HG03571 (cell line): ENCODE results near the gene ACOX2.

Experiments
- ATAC-seq: cut with Tn5 transposase; IDR thresholded peaks from one replicate; pipeline ENCODE4 v1.9.1; 2021; ENCODE audit not compliant: unreplicated experiment

ACOX2 gene

DNA sequence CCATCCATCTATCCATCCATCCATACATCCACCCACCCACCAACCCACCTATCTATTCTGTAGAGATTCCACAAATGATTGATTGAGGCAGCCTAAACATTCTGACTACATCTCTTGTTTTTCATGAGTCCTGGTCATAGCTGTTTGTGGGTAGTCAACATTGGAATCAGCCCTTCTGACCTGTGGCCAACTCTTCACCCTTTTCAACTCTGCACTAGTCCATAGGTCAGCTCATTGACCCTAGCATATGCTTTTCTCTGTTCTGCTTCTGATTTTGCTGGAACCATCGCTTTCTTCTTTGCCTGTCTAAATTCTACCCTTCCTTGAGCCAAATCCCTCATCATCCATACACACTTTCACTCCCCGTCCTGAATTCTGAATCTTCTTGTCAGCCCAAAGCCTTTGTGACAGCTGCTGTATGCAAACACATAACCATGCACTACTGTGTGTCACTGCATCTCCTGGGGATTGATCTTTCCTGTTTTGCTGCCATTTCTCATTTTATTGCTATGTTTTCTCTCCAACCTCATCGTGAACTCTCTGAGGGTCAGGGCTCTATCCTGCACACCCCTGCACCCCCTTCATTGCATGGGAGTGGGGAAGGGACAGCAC lies 61.9 kb downstream of the ACOX2 start:
- no peak for ATAC-seq

DNA sequence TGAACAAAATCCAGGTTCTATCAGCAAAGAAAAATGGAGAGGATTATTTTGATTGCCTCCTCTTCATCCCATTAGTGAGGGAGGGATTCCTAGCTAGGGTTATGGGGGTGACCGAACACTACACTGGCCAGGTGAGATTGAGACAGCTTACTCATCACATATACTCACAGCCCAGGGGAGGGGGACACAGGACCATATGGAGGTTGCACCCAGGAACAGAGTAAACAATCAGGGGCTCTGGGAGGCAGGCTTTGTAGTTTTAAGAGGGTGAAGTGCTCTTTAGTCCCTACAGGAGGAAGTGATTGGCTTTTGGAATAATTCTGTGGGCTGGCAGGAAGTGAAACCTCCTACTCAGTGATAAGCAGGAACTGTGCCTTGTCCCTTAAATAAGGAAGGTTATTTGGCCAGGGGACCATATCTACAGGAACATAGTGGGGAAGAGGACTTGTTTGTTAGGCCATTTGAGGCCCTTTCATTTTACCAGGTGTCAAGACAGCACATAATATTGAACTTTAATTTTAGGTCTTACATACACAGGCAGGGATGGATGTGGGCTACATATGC lies 62.6 kb downstream of the ACOX2 start:
- no peak for ATAC-seq

DNA sequence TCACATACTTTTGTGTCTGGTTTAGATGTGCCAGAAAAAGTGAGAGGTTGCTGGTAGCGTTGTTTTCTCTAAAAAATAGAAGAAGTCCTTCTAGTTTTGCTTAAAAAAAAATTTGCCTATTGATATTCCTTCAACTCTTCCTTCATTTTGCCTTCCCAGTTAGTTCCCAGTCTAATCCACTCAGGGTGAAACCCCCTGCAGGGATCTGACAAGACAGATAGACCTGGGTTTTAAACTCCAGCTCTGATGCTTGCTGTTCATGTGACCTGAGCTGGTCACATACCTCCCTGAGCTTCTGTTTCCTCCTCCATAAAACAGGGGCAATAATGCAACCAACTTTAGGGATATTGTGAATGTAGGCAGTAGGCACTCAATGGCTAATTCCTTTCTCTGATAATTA lies 63.7 kb downstream of the ACOX2 start:
- ATAC-seq = no peak

DNA sequence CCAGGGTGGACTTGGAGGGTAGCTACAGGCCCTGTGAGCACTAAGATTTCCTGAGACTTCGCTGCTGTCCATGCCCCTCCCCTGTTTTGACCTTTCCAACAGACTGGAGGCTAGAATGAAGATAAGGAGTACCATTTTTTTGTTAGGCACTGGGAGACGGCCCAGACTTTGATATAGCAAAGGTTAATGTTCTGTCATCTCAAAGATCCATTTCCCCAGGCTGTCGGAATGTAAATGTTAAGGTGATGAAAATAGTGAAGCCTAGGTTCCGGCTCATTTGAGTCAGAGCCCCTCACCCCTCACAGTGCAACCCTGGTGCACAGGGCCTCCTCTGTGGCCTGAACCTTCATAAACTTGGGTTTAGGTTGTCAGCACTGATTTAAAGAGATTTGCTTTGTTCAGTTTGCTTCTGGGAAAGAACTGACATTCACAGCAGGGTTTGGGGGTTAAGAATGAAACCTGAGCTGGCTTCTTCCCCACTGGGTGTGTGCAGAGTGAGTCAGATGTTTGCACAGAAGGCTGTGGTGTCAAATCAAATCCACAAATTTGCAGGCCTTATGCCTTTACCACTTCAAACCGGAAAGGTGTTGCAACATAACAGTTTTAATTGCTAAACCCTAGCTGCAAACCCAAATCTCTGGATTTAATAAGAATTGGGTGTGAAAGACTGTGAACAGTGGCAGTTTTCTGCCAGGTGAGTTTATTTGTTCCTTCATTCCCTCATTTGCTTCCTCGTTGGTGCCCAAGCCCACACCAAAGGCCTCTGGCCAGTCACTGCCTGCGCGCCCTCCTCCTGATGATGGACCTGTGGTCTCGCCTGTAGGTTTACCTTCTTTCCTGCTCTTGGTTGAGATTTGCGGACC lies 65.7 kb downstream of the ACOX2 start:
- no peak for ATAC-seq

DNA sequence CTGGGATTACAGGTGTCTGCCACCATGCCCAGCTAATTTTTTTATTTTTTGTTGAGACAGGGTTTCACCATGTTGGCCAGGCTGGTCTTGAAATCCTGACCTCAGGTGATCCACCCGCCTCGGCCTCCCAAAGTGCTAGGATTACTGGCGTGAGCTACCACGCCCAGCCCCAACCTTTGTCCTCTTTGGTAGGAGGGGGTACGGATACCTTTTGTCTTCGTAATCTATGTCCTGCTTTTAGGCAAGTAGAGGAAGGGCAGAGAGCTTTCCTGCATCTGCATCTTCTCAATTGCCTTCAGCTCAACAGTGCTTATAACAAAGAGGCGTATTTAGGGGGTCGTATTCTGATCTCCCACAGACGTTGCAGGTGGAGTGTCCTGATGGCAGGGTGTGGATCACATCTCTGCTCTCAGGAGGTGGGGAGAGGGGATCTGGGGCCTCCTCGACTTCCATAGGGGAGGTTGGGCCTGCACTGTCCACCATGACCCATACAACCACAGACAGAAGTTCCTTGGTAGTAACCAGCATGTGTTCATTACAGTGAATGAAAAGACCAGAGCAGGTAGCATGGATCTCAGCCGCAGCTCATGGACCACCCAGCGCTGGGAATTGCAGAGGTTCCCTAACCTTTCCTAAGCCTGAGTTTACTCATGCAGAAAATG lies 66.5 kb downstream of the ACOX2 start:
- no peak for ATAC-seq

DNA sequence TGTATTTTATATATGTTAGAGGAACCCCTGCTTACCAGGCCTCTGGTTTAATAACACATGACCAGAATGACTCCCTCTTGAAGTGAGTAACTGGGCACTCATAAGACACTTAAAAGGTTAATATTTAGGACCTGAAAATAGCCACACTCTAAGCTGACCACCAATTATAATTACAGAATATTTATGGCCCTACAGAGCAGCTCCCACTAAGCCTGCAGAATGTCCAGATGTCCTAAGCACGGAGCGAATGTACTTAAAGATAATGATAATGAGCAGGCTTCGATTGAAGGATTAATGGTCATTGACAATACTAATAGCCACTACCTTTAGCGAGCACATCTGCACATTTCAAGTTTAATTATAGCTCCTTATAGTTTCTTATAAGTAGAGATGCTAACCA lies 67.9 kb downstream of the ACOX2 start:
- no peak for ATAC-seq

DNA sequence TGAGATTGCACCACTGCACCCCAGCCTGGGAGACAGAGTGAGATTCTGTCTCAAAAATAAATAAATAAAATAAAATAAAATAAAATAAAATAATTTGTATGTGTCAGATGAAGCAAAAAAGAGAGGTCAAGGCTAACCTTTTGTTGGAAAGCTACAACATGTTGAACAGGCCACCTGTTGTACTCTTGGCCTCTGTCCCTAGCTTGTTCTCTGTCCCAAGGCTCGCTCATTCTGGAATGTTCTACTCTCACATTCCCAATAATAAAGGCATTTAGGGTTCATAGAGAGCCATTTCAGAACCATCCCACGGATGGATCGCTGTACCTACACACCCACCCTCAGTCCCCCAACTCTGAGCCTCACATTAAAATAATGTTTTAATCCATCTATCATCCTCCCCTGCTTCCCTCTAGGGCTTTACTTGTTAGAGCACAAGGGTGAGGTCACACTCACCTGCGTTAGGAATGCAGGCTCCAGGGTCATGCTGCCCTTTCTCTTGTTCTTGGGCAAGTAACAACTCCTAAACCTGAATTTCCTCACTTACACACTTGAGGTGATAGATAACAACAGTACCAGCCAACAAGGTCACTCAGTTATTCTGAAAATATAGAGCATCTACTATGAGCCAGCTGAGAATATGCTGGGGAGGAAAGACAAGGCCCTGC lies 70.0 kb downstream of the ACOX2 start:
- ATAC-seq = no peak

DNA sequence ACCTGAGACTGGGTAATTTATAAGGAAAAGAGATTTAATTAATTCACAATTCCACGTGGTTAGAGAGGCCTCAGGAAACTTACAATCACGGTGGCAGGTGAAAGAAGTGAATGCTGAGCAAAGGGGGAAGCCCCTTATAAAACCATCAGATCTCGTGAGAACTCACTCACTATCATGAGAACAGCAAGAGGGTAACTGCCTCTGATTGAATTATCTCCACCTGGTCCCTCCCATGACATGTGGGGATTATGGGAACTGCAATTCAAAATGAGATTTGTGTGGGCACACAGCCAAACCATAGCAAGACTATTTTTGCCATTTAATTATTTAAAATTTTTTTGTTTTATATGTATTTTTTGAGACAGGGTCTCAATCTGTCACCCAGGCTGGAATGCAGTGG lies 72.1 kb downstream of the ACOX2 start:
- ATAC-seq = no peak

DNA sequence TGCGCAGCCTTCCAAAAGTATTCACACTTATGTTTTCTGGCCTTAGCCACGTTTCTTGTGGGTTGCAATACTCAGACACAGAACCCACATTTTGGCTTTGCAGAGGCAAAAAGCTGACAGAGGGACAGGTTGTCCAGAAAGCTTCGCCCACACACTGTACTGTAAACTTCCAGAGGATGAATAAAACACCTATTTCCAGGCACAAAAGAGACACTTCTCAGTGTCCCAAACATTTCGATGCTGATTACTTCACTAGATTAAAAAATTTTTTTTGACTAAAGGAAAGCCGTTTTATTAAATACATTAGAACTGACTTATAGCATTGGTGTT lies 73.1 kb downstream of the ACOX2 start:
- no peak for ATAC-seq

DNA sequence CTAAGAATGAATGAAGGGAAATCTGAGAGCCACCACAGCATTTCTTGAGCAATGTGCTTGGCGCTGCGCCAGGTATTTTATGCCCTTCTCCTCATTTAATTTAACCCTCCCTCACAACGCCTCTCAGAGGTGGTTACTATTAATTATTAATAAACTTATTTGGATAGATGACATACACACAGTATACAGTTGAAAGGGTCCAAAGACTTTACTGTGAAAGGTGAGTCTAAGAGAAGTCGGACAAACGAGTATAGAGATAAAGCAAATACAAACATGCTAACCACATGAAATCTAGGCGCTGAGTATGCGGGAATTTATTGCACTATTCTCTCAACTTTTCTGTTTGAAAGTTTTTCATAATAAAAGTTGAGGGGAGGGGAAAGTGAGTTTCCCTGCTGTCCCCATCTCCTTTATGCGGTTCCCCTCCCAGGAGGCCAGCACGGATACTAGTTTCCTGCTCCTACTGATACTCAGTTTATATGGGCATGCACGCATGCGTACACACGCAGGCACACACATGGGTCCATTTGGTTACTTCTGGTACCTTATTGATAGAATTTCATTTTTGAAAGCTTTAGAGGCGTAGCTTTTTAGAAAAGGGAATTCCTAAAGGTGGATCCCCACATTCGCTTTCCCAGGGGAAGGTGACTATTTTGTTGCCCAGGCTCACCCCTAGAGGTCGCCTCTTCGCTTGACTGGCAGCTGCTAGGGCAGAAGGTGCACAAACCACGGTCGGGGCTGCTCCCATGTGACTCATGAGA lies 73.6 kb downstream of the ACOX2 start:
- no peak for ATAC-seq

DNA sequence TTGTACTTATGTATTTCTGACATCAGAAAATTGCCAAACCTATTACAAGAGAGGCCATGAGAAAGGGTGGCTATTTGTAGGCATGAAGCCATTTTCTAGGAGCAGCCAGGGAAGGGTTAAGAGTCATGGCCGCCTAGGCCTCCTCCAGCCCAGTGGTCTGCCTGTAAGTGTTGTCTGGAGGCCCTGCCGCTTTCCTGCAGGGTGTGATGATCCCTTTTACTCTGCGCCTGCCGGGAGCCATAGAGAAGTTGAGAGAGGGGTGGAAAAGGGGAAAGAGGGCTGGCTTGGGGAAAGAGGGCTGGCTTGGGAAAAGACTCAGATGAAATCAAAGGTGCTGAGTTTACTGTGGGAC lies 74.2 kb downstream of the ACOX2 start:
- ATAC-seq = no peak

DNA sequence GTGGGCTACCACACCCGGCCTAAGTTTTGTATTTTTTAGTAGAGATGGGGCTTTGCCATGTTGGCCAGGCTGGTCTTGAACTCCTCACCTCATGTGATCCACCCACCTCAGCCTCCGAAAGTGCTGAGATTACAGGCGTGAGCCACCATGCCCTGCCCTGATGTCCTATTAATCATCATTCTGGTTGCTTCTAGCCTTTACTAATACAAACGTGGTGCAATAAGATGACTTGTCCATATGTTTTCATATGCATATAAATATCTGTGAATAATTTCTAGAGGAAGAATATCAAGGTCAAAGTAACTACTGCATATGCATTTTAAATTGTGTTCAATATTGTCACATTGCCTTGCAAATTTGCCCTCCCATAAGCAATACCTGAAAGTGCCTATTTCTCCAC lies 77.8 kb downstream of the ACOX2 start:
- ATAC-seq = no peak
